Measurements from ENCODE around the gene MTSS2. TPM values are rescaled to one million over a fixed set of nuclear protein-coding genes. Genes with fewer than 3 reads are reported as not detected.

Gene MTSS2
- total and polyA plus RNA-seq, 2 experiments from 2014 or later, result 1.6 to 19.6 TPM

- H2AFZ ChIP-seq, result no peak overlapping the region
- DNase-seq (ENCODE audit: low spot score), result no peak
Observed at GRCh38 chr16:70652322-70652721, 33.5 kb downstream of the MTSS2 start.

More at GRCh38 chr16:70652322-70652721, 33.5 kb downstream of the MTSS2 start:
- Mint-ChIP-seq H3K4me3 (no peak overlapping the region), H3K27me3 (ENCODE audit: insufficient read depth, low read depth, poor library complexity) (no peaks in the 10 kb centered on the region), H3K9me3 (peaks cover 12% of the 10 kb centered on the region), H3K4me1 (peaks cover 15% of the 10 kb centered on the region), H3K36me3 (ENCODE audit: low read depth) (peaks cover 18% of the 10 kb centered on the region), H3K27ac (no peak overlapping the region)
- H3K9me2 ChIP-seq (ENCODE audit: insufficient read depth), result no peaks in the 10 kb centered on the region
- TF ChIP-seq EZH2phosphoT487 (IDR thresholded peaks at IDR 0.05; ENCODE audit: unreplicated experiment), result no peak
- TF ChIP-seq REST (IDR thresholded peaks at IDR 0.05; ENCODE audit: unreplicated experiment), result no peak
- no peak for TF ChIP-seq ZNF462 (CRISPR knock-in tag; IDR thresholded peaks at IDR 0.05)
- no peak for TF ChIP-seq ETS1 (IDR thresholded peaks at IDR 0.05)
- TF ChIP-seq CREB1 (CRISPR knock-in tag; IDR thresholded peaks at IDR 0.05; ENCODE audit: low read depth), result no peak
- no peak for TF ChIP-seq ZNF331 (CRISPR knock-in tag; IDR thresholded peaks at IDR 0.05; ENCODE audit: low read depth)
- no peak for TF ChIP-seq POLR2AphosphoS5 (IDR thresholded peaks at IDR 0.05; ENCODE audit: low read depth)
- TF ChIP-seq ZNF114 (CRISPR knock-in tag; IDR thresholded peaks at IDR 0.05), result no peak
- no peak for TF ChIP-seq STAT1 (IDR thresholded peaks at IDR 0.05; ENCODE audit: unreplicated experiment)
- no peak for TF ChIP-seq NANOG (IDR thresholded peaks at IDR 0.05; ENCODE audit: borderline replicate concordance)
- no peak for TF ChIP-seq JUNB (IDR thresholded peaks at IDR 0.05; ENCODE audit: unreplicated experiment)
- TF ChIP-seq CTCF (conservative IDR thresholded peaks at IDR 0.05; ENCODE audit: low read depth in 2 of 2), result no peak
- no peak for TF ChIP-seq EZH2 (IDR thresholded peaks at IDR 0.05; ENCODE audit: low read depth, unreplicated experiment)
- H3K4me3 ChIP-seq, result no peak overlapping the region
- no peak overlapping the region for H3K27ac ChIP-seq (ENCODE audit: low read depth)
- no peaks in the 10 kb centered on the region for H4K20me1 ChIP-seq (replicated peaks; ENCODE audit: insufficient read depth)
- H3K36me3 ChIP-seq (ENCODE audit: insufficient read depth), result no peaks in the 10 kb centered on the region
- H3K4me1 ChIP-seq (ENCODE audit: insufficient read depth), result no peaks in the 10 kb centered on the region
- no peaks in the 10 kb centered on the region for H3F3A ChIP-seq (replicated peaks; ENCODE audit: low read depth)
- no peak for ATAC-seq
- H3K4me2 ChIP-seq, result no peak overlapping the region
- no peaks in the 10 kb centered on the region for H3K27me3 ChIP-seq (ENCODE audit: insufficient read depth)
- no peaks in the 10 kb centered on the region for H3K79me2 ChIP-seq (replicated peaks; ENCODE audit: insufficient read depth)

Data from GM23338 (cell line).